ENCODE measurements around the gene ANKRD65.
"Not testable (repeated sequence)": the region's sequence is repeated elsewhere in the genome, so short reads cannot be mapped to it uniquely, and the experiment has no call there.

ANKRD65 gene

DNA sequence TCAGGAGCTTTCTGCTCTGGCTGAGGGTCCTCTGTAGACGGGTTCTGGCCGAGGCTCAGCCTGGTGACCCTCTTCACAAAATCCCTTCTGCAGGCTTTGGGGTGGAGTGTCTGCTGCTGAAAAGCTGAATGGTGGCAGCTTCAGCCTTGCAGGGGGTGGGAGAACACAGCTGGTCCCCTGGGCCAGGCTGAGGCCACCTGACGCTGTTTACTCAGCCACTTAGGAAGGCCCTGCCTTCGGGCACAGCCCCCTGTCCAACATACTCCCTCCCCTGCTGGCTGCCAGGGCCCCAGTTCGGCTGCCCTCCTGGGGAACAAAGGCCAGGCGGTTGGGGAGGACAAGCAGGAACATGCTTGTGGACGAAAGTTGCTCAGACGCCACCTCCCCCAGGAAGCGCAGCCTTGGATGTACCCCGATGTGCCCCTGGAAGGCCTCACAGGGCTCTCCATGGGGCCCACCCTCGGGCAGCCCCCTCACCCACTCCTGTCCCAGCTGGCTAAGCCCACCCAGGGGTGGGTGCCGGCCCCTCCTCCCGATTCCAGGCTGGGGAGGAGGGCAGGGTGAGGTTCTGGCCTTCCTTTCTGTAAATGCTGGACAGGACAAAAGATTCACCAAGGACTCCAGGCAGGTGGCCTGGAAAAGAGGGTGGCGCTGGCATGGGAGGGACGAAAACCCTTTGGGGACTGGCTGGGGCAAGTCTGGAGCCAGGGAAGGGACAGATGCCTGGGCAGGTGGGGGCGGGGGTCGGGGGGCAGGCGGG, at the start of gene ANKRD65:
Gene ANKRD65 (minus strand): TSS at position 130 of the 760 bp plus-strand sequence. CDS start 271 bp downstream, outside the sequence.
- no peaks in the 10 kb centered on the region for H3K27me3 ChIP-seq (ENCODE audit: control insufficient read depth, insufficient read depth, low read length)
- peak within 1 kb of the TSS; percentile 50 for H3K9ac ChIP-seq (ENCODE audit: low read depth, low read length)
- peaks cover 4% of the 10 kb centered on the region for H3K4me1 ChIP-seq (ENCODE audit: control insufficient read depth, insufficient read depth, low read length)
- H3K4me3 ChIP-seq (ENCODE audit: low read depth, low read length) = no peak within 1 kb of the TSS
- no peaks in the 10 kb centered on the region for H3K9me3 ChIP-seq (ENCODE audit: control insufficient read depth, insufficient read depth, low read length)
- H3K36me3 ChIP-seq (ENCODE audit: control insufficient read depth, insufficient read depth, low read length) = no peaks in the 10 kb centered on the region

DNA sequence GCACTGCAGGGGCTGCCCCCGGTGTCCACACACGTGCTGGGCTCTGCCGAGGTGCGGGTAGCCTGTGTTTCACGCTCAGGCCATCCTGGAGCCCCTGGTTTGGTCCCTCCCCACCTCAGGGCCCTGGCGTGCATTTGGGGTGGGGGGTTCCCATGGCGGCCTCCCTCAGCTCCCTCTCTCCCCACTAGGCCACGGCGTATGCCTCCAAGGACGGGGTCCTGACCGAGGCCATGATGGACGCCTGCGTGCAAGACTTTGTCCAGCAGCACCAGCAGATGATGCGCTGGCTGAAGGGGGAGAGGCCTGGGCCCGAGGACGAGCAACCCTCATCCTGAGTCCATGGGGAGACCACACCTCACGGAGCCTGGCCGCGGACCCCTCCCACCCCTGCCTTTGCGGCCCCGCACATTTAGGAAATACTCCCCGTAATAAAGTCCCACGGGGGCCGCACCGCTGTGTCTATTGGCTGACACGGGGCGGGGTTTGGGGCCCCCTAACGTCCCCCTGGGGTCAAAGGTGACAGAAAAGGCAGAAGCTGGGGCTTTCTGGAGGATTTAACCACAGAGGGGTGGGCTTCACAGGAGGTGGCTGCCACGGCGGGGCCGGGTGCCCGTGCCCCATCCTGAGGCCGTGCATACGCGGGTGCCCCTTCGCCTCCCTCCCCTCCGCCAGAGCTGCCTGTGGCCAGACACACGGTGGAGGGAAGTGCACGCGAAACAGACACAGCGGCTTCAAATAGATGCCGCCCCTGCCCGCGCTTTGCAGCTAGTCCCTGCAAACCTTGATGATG, 47.3 kb upstream of the ANKRD65 start:
- not testable (repeated sequence) for H3K36me3 ChIP-seq (ENCODE audit: control insufficient read depth, insufficient read depth, low read length); H3K9ac ChIP-seq (ENCODE audit: low read depth, low read length); H3K9me3 ChIP-seq (ENCODE audit: control insufficient read depth, insufficient read depth, low read length); H3K27me3 ChIP-seq (ENCODE audit: control insufficient read depth, insufficient read depth, low read length); H3K4me1 ChIP-seq (ENCODE audit: control insufficient read depth, insufficient read depth, low read length); H3K4me3 ChIP-seq (ENCODE audit: low read depth, low read length)

GRCh38 chr1:1463312-1463711, 42.2 kb upstream of the ANKRD65 start:
- Histone ChIP-seq H3K4me1 (ENCODE audit: control insufficient read depth, insufficient read depth, low read length) (no peaks in the 10 kb centered on the region), H3K27me3 (ENCODE audit: control insufficient read depth, insufficient read depth, low read length) (no peaks in the 10 kb centered on the region), H3K36me3 (ENCODE audit: control insufficient read depth, insufficient read depth, low read length) (no peaks in the 10 kb centered on the region), H3K9ac (ENCODE audit: low read depth, low read length) (no peak overlapping the region), H3K4me3 (ENCODE audit: low read depth, low read length) (no peak overlapping the region), H3K9me3 (ENCODE audit: control insufficient read depth, insufficient read depth, low read length) (no peaks in the 10 kb centered on the region)

DNA sequence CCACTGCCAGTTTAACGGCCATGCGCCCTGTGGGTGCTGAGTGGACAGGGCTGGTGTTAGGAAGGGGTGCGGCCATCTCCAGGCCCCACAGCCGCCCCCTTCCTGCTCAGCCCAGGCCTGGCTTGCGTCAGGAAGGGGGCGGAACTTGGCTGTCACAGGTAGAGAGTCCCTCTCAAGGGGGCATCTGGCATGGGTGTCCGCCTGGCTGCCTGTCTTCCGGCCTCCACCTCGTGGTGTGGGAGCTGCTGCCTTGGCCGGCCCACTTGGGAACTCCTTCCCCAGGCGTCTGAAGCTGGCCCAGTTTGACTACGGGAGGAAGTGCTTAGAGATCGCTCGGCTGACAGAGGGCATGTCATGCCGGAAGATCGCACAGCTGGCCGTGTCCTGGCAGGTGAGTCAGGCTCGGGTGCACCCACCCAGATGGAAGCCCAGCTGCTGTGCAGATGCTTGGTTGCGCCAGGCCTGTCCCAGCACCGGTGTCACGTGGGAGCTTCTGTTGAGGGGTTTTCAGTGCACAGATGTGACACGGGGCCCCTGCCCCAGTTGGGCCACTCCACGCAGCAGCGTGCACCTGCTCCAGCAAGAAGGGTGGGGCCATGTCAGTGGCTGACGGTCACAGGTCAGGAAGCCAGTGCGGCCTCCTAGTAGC, 41.4 kb upstream of the ANKRD65 start:
- H3K9me3 ChIP-seq (ENCODE audit: control insufficient read depth, insufficient read depth, low read length) = no peaks in the 10 kb centered on the region
- no peaks in the 10 kb centered on the region for H3K4me1 ChIP-seq (ENCODE audit: control insufficient read depth, insufficient read depth, low read length)
- no peak overlapping the region for H3K4me3 ChIP-seq (ENCODE audit: low read depth, low read length)
- H3K27me3 ChIP-seq (ENCODE audit: control insufficient read depth, insufficient read depth, low read length) = no peaks in the 10 kb centered on the region
- peak overlapping the region; percentile 24 for H3K9ac ChIP-seq (ENCODE audit: low read depth, low read length)
- no peaks in the 10 kb centered on the region for H3K36me3 ChIP-seq (ENCODE audit: control insufficient read depth, insufficient read depth, low read length)

GRCh38 chr1:1461721-1462317, 40.7 kb upstream of the ANKRD65 start:
- Histone ChIP-seq H3K36me3 (ENCODE audit: control insufficient read depth, insufficient read depth, low read length) (no peaks in the 10 kb centered on the region), H3K9ac (ENCODE audit: low read depth, low read length) (peak overlapping the region; percentile 24), H3K4me1 (ENCODE audit: control insufficient read depth, insufficient read depth, low read length) (no peaks in the 10 kb centered on the region), H3K9me3 (ENCODE audit: control insufficient read depth, insufficient read depth, low read length) (no peaks in the 10 kb centered on the region), H3K27me3 (ENCODE audit: control insufficient read depth, insufficient read depth, low read length) (no peaks in the 10 kb centered on the region), H3K4me3 (ENCODE audit: low read depth, low read length) (no peak overlapping the region)

GRCh38 chr1:1460540-1461130, 39.6 kb upstream of the ANKRD65 start:
- H3K9ac ChIP-seq (ENCODE audit: low read depth, low read length) = no peak overlapping the region
- no peaks in the 10 kb centered on the region for H3K9me3 ChIP-seq (ENCODE audit: control insufficient read depth, insufficient read depth, low read length)
- H3K27me3 ChIP-seq (ENCODE audit: control insufficient read depth, insufficient read depth, low read length) = no peaks in the 10 kb centered on the region
- no peaks in the 10 kb centered on the region for H3K4me1 ChIP-seq (ENCODE audit: control insufficient read depth, insufficient read depth, low read length)
- H3K4me3 ChIP-seq (ENCODE audit: low read depth, low read length) = no peak overlapping the region
- H3K36me3 ChIP-seq (ENCODE audit: control insufficient read depth, insufficient read depth, low read length) = no peaks in the 10 kb centered on the region

DNA sequence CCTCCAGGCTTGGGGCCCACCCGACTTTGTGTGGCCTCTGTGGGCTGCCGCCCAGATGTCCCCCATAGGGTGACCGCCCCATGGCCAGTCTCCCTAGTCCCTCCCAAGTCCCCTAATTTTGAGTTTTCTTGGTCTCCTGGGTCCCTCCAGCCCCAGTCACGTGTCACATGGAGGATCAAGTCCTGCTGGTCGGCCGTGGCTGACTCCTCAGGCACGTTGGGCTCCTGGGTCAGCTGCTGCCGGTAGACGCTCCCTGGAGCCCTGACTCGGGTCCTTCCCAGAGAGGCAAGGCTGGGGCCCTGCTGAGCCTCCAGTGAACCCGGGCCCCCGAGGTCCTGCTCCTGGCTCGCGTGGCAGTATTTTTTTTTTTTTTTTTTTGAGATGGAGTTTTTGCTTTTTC, 38.6 kb upstream of the ANKRD65 start:
- H3K36me3 ChIP-seq (ENCODE audit: control insufficient read depth, insufficient read depth, low read length); H3K27me3 ChIP-seq (ENCODE audit: control insufficient read depth, insufficient read depth, low read length); H3K4me3 ChIP-seq (ENCODE audit: low read depth, low read length); H3K9ac ChIP-seq (ENCODE audit: low read depth, low read length); H3K9me3 ChIP-seq (ENCODE audit: control insufficient read depth, insufficient read depth, low read length); H3K4me1 ChIP-seq (ENCODE audit: control insufficient read depth, insufficient read depth, low read length): not testable (repeated sequence)

- not testable (repeated sequence) for H3K9me3 ChIP-seq (ENCODE audit: control insufficient read depth, insufficient read depth, low read length); H3K9ac ChIP-seq (ENCODE audit: low read depth, low read length); H3K4me1 ChIP-seq (ENCODE audit: control insufficient read depth, insufficient read depth, low read length); H3K36me3 ChIP-seq (ENCODE audit: control insufficient read depth, insufficient read depth, low read length); H3K27me3 ChIP-seq (ENCODE audit: control insufficient read depth, insufficient read depth, low read length); H3K4me3 ChIP-seq (ENCODE audit: low read depth, low read length)
These were observed 38.1 kb upstream of the ANKRD65 start for GRCh38 chr1:1459156-1459555.

GRCh38 chr1:1456683-1457255, 35.7 kb upstream of the ANKRD65 start:
- not testable (repeated sequence) for H3K9ac ChIP-seq (ENCODE audit: low read depth, low read length); H3K36me3 ChIP-seq (ENCODE audit: control insufficient read depth, insufficient read depth, low read length); H3K4me3 ChIP-seq (ENCODE audit: low read depth, low read length); H3K9me3 ChIP-seq (ENCODE audit: control insufficient read depth, insufficient read depth, low read length); H3K4me1 ChIP-seq (ENCODE audit: control insufficient read depth, insufficient read depth, low read length); H3K27me3 ChIP-seq (ENCODE audit: control insufficient read depth, insufficient read depth, low read length)

- not testable (repeated sequence) for H3K4me1 ChIP-seq (ENCODE audit: control insufficient read depth, insufficient read depth, low read length); H3K9ac ChIP-seq (ENCODE audit: low read depth, low read length); H3K36me3 ChIP-seq (ENCODE audit: control insufficient read depth, insufficient read depth, low read length); H3K9me3 ChIP-seq (ENCODE audit: control insufficient read depth, insufficient read depth, low read length); H3K4me3 ChIP-seq (ENCODE audit: low read depth, low read length); H3K27me3 ChIP-seq (ENCODE audit: control insufficient read depth, insufficient read depth, low read length)
These were observed 34.9 kb upstream of the ANKRD65 start for GRCh38 chr1:1455934-1456333.

- Histone ChIP-seq H3K27me3 (ENCODE audit: control insufficient read depth, insufficient read depth, low read length) (no peaks in the 10 kb centered on the region), H3K9ac (ENCODE audit: low read depth, low read length) (no peak overlapping the region), H3K4me1 (ENCODE audit: control insufficient read depth, insufficient read depth, low read length) (no peaks in the 10 kb centered on the region), H3K9me3 (ENCODE audit: control insufficient read depth, insufficient read depth, low read length) (no peaks in the 10 kb centered on the region), H3K4me3 (ENCODE audit: low read depth, low read length) (no peak overlapping the region), H3K36me3 (ENCODE audit: control insufficient read depth, insufficient read depth, low read length) (no peaks in the 10 kb centered on the region)
These were observed 34.3 kb upstream of the ANKRD65 start for GRCh38 chr1:1455366-1455884.
